ENCODE data around the gene PLEKHA5.
"Not testable (repeated sequence)": the region's sequence is repeated elsewhere in the genome, so short reads cannot be mapped to it uniquely, and the experiment has no call there.

The PLEKHA5 gene

GRCh38 chr12:19088606-19089005 lies 40.9 kb upstream of the PLEKHA5 start:
- in situ Hi-C loops (cut with MboI; ENCODE audit: low pct_unique_long_range_greater_than_20kb, low sequenced_read_pairs, unreplicated experiment): no loop called here
- no peak for DNase-seq (ENCODE audit: low spot score)
- no peak for TF ChIP-seq CTCF (IDR thresholded peaks at IDR 0.05; ENCODE audit: extremely low read depth, insufficient read depth, missing control alignments)

DNA sequence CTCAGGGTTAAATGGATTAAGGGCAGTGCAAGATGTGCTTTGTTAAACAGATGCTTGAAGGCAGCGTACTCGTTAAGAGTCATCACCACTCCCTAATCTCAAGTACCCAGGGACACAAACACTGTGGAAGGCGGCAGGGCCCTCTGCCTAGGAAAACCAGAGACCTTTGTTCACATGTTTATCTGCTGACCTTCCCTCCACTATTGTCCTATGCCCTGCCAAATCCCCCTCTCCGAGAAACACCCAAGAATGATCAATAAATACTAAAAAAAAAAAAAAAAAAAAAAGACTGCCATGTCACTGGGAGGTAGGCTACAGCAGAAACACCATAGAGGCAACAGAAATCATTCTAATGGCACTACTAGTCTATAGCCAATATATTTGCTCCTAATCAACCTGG lies 37.1 kb upstream of the PLEKHA5 start:
- DNase-seq (ENCODE audit: low spot score); in situ Hi-C loops (cut with MboI; ENCODE audit: low pct_unique_long_range_greater_than_20kb, low sequenced_read_pairs, unreplicated experiment): not testable (repeated sequence)

GRCh38 chr12:19093218-19093617 lies 36.3 kb upstream of the PLEKHA5 start:
- no peak for DNase-seq (ENCODE audit: low spot score)
- TF ChIP-seq CTCF (IDR thresholded peaks at IDR 0.05; ENCODE audit: extremely low read depth, insufficient read depth, missing control alignments): no peak
- in situ Hi-C loops (cut with MboI; ENCODE audit: low pct_unique_long_range_greater_than_20kb, low sequenced_read_pairs, unreplicated experiment): no loop called here

- in situ Hi-C loops (cut with MboI; ENCODE audit: low pct_unique_long_range_greater_than_20kb, low sequenced_read_pairs, unreplicated experiment): no loop called here
- DNase-seq (ENCODE audit: low spot score): no peak
Measured at GRCh38 chr12:19095331-19095730, 34.2 kb upstream of the PLEKHA5 start.

DNA sequence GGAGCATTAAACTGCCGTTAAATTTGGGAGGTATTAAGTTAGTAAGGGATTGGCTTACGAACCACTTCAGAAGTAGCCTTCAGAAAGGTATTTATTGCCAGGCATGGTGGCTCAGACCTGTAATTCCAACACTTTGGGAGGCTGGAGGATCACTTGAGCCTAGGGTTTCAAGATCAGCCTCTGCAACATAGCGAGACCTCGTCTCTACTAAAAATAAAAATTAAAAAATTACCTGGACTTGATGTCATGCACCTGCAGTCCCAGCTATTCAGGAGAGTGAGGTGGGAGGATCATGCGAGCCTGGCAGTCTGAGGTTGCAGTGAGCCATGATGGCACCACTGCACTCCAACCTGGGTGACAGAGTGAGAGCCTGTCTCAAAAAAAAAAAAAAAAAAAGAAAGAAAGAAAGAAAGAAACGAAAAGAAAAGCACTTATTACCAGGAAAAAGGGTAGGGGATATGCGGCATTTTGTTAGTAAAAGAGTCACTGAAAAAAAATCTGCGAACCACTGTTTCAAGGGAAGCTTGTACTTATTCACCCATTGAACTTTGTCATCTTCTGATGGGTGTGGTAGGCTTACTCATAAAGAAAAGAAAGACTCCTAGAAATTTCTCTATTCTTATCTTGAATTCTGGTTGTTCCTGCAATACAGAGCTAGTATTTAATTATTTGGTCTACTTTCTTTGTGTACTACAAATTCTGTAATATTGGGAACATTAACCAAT lies 33.6 kb upstream of the PLEKHA5 start:
- DNase-seq (ENCODE audit: low spot score): no peak
- in situ Hi-C loops (cut with MboI; ENCODE audit: low pct_unique_long_range_greater_than_20kb, low sequenced_read_pairs, unreplicated experiment): no loop called here
- TF ChIP-seq CTCF (IDR thresholded peaks at IDR 0.05; ENCODE audit: extremely low read depth, insufficient read depth, missing control alignments): no peak

More at GRCh38 chr12:19095331-19095730, 34.2 kb upstream of the PLEKHA5 start:
- no peak for TF ChIP-seq CTCF (IDR thresholded peaks at IDR 0.05; ENCODE audit: extremely low read depth, insufficient read depth, missing control alignments)

- TF ChIP-seq CTCF (IDR thresholded peaks at IDR 0.05; ENCODE audit: extremely low read depth, insufficient read depth, missing control alignments): no peak
- DNase-seq (ENCODE audit: low spot score): no peak
- in situ Hi-C loops (cut with MboI; ENCODE audit: low pct_unique_long_range_greater_than_20kb, low sequenced_read_pairs, unreplicated experiment): no loop called here
Measured at GRCh38 chr12:19105463-19105862, 24.1 kb upstream of the PLEKHA5 start.

DNA sequence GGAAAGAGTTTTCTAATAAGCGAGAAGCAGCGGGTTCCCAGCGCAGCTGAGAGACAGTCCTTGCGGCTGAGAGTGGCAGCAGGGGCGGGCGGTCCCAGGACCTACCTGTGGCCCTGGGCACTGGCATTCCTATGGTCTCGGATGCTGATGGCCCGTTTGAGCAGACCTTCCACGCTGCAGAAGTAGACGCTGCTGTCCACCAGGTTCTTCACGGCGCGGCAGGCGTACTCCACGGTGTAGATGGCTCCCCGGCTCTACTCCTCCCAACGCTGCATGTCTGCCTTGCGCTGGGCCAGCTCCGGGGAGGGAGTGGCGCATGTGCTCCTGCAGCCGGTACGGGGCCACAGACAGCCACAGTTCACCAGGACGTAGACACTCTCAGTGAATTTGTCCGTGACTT lies 21.8 kb upstream of the PLEKHA5 start:
- DNase-seq (ENCODE audit: low spot score): no peak
- TF ChIP-seq CTCF (IDR thresholded peaks at IDR 0.05; ENCODE audit: extremely low read depth, insufficient read depth, missing control alignments): no peak
- in situ Hi-C loops (cut with MboI; ENCODE audit: low pct_unique_long_range_greater_than_20kb, low sequenced_read_pairs, unreplicated experiment): no loop called here
